WTC11 (cell line): ENCODE results near the gene DDX4. TPM values are rescaled to one million over a fixed set of nuclear protein-coding genes. Genes with fewer than 3 reads are reported as not detected.

Experiments
- ATAC-seq: fragments of 200-7000 bp; cut with Tn5 transposase; 2 replicates; pipeline ENCODE4 v1.10.0; 2021; ENCODE audit warnings: mild to moderate bottlenecking, moderate library complexity
- CTCF ChIA-PET: fragments of 300-600 bp; sonication (Branson Sonifier 250); formaldehyde crosslinking; loops from one replicate; lab custom pipeline; 2021; ENCODE audit warnings: antibody characterized with exemption; lab: Charles Lee
- POLR2A ChIA-PET: fragments of 350-600 bp; sonication (Branson Sonifier 250); formaldehyde crosslinking; loops from one replicate; lab custom pipeline; 2021; ENCODE audit warnings: antibody characterized with exemption; lab: Charles Lee
- DNase-seq: peaks from one replicate; pipeline ENCODE4 v3.0.0; 2021; ENCODE audit warnings: low spot score
- H3K27ac Mint-ChIP-seq: 2 replicates; pipeline ENCODE4 v1.8.0; 2021; ENCODE audit warnings: mixed read lengths
- H3K27me3 Mint-ChIP-seq: 2 replicates; pipeline ENCODE4 v1.8.0; 2021; ENCODE audit warnings: low read depth, mild to moderate bottlenecking, moderate library complexity, mixed read lengths
- H3K36me3 Mint-ChIP-seq: 2 replicates; pipeline ENCODE4 v1.8.0; 2021; ENCODE audit warnings: mixed read lengths
- H3K4me1 Mint-ChIP-seq: 2 replicates; pipeline ENCODE4 v1.8.0; 2022; ENCODE audit warnings: mixed read lengths
- H3K4me3 Mint-ChIP-seq: 2 replicates; pipeline ENCODE4 v1.8.0; 2021; ENCODE audit warnings: mild to moderate bottlenecking, moderate library complexity, mixed read lengths
- H3K9me3 Mint-ChIP-seq: 2 replicates; pipeline ENCODE4 v1.8.0; 2021; ENCODE audit warnings: mixed read lengths
- ATF2 ChIP-seq: sonication (generic); formaldehyde crosslinking; IDR thresholded peaks from 2 replicates; pipeline ENCODE4 v1.8.1; 2022; ENCODE audit warnings: low read depth, missing genetic modification reagents, borderline replicate concordance
- ATF6 ChIP-seq: sonication (generic); formaldehyde crosslinking; IDR thresholded peaks from 2 replicates; pipeline ENCODE4 v1.8.1; 2023; ENCODE audit warnings: mild to moderate bottlenecking, missing genetic modification reagents
- E2F5 ChIP-seq: sonication (generic); formaldehyde crosslinking; IDR thresholded peaks from 2 replicates; pipeline ENCODE4 v1.8.1; 2022; ENCODE audit warnings: mild to moderate bottlenecking, moderate library complexity, missing genetic modification reagents
- FOXJ3 ChIP-seq: sonication (generic); formaldehyde crosslinking; IDR thresholded peaks from 2 replicates; pipeline ENCODE4 v1.9.0; 2021; ENCODE audit warnings: missing genetic modification reagents, mild to moderate bottlenecking, borderline replicate concordance
- FOXP1 ChIP-seq: sonication (generic); formaldehyde crosslinking; IDR thresholded peaks from 2 replicates; pipeline ENCODE4 v1.8.0; 2022; ENCODE audit warnings: missing genetic modification reagents, mild to moderate bottlenecking, moderate library complexity, borderline replicate concordance
- GRHL2 ChIP-seq: fragments of 250-450 bp; sonication (Bioruptor Pico); IDR thresholded peaks from 2 replicates; pipeline ENCODE4 v1.8.0; 2022; ENCODE audit warnings: mild to moderate bottlenecking, moderate library complexity; ENCODE audit not compliant: insufficient replicate concordance, severe bottlenecking
- KAT7 ChIP-seq: sonication (generic); formaldehyde crosslinking; IDR thresholded peaks from 2 replicates; pipeline ENCODE4 v1.8.1; 2023; ENCODE audit warnings: missing genetic modification reagents, mild to moderate bottlenecking, borderline replicate concordance
- NFYB ChIP-seq: sonication (generic); formaldehyde crosslinking; conservative IDR thresholded peaks from 2 replicates; pipeline ENCODE4 v1.8.0; 2022; ENCODE audit warnings: low read depth, missing genetic modification reagents
- PRDM15 ChIP-seq: sonication (generic); formaldehyde crosslinking; IDR thresholded peaks from 2 replicates; pipeline ENCODE4 v1.8.0; 2022; ENCODE audit warnings: missing genetic modification reagents
- PREB ChIP-seq: sonication (generic); formaldehyde crosslinking; IDR thresholded peaks from 2 replicates; pipeline ENCODE4 v1.8.1; 2022; ENCODE audit warnings: mild to moderate bottlenecking, missing genetic modification reagents, moderate library complexity, borderline replicate concordance
- SOX15 ChIP-seq: fragments of 250-450 bp; sonication (Bioruptor Pico); IDR thresholded peaks from 2 replicates; pipeline ENCODE4 v1.9.0; 2021; ENCODE audit warnings: mild to moderate bottlenecking
- SP1 ChIP-seq: sonication (generic); formaldehyde crosslinking; conservative IDR thresholded peaks from 2 replicates; pipeline ENCODE4 v1.8.1; 2022; ENCODE audit warnings: missing genetic modification reagents
- STAT6 ChIP-seq: sonication (generic); formaldehyde crosslinking; conservative IDR thresholded peaks from 2 replicates; pipeline ENCODE4 v1.8.1; 2023; ENCODE audit warnings: mild to moderate bottlenecking, low read depth, missing genetic modification reagents, moderate library complexity
- TCF7 ChIP-seq: sonication (generic); formaldehyde crosslinking; IDR thresholded peaks from 2 replicates; pipeline ENCODE4 v1.8.0; 2022; ENCODE audit warnings: mild to moderate bottlenecking, low read depth, missing genetic modification reagents, moderate library complexity
- TEAD4 ChIP-seq: sonication (generic); formaldehyde crosslinking; IDR thresholded peaks from 2 replicates; pipeline ENCODE4 v1.8.0; 2022; ENCODE audit warnings: mild to moderate bottlenecking, missing genetic modification reagents
- USF1 ChIP-seq: sonication (generic); formaldehyde crosslinking; IDR thresholded peaks from 2 replicates; pipeline ENCODE4 v1.8.0; 2022; ENCODE audit warnings: mild to moderate bottlenecking, missing genetic modification reagents
- USF2 ChIP-seq: sonication (generic); formaldehyde crosslinking; IDR thresholded peaks from 2 replicates; pipeline ENCODE4 v1.8.1; 2023; ENCODE audit warnings: mild to moderate bottlenecking, missing genetic modification reagents, moderate library complexity
- ZMAT4 ChIP-seq: fragments of 250-450 bp; sonication (Bioruptor Pico); IDR thresholded peaks from 2 replicates; pipeline ENCODE4 v1.9.0; 2021; ENCODE audit warnings: mild to moderate bottlenecking
- ZNF121 ChIP-seq: sonication (generic); formaldehyde crosslinking; IDR thresholded peaks from 2 replicates; pipeline ENCODE4 v1.8.0; 2023; ENCODE audit warnings: missing genetic modification reagents
- ZNF219 ChIP-seq: sonication (generic); formaldehyde crosslinking; IDR thresholded peaks from 2 replicates; pipeline ENCODE4 v1.8.0; 2023; ENCODE audit warnings: missing genetic modification reagents, mild to moderate bottlenecking, borderline replicate concordance
- ZNF317 ChIP-seq: sonication (generic); formaldehyde crosslinking; IDR thresholded peaks from 2 replicates; pipeline ENCODE4 v1.8.1; 2023; ENCODE audit warnings: low read depth, mild to moderate bottlenecking, moderate library complexity, missing genetic modification reagents, borderline replicate concordance
- ZNF671 ChIP-seq: fragments of 250-450 bp; sonication (Bioruptor Pico); IDR thresholded peaks from 2 replicates; pipeline ENCODE4 v1.8.0; 2021; ENCODE audit warnings: mild to moderate bottlenecking
- total RNA-seq: library from RNA; stranded (reverse); gene quantifications from 3 replicates; pipeline ENCODE4 v1.2.3, GENCODE V29; 2021

DDX4 gene
- total RNA-seq, 1 experiment from 2014 or later, result not detected

GRCh38 chr5:55768279-55768678 is 30.4 kb downstream of the DDX4 start (continued):
- no peak for TF ChIP-seq USF1
- no peak for TF ChIP-seq ZMAT4 (CRISPR knock-in tag)
- TF ChIP-seq USF2, result no peak
- no peak for TF ChIP-seq STAT6 (CRISPR knock-in tag)
- TF ChIP-seq GRHL2 (CRISPR knock-in tag), result no peak

- DNase-seq, result no peak
Observed at GRCh38 chr5:55771175-55771655, 33.4 kb downstream of the DDX4 start.

GRCh38 chr5:55773057-55773456 is 35.2 kb downstream of the DDX4 start:
- ChIA-PET CTCF (no interaction called here), POLR2A (no interaction called here)
- Mint-ChIP-seq H3K27me3 (no peaks in the 10 kb centered on the region), H3K27ac (no peak overlapping the region), H3K9me3 (peaks cover 4% of the 10 kb centered on the region), H3K4me3 (no peak overlapping the region), H3K4me1 (peaks cover 34% of the 10 kb centered on the region), H3K36me3 (no peaks in the 10 kb centered on the region)
- DNase-seq (no peak), ATAC-seq (no peak)
- TF ChIP-seq FOXP1 (CRISPR knock-in tag), result no peak
- no peak for TF ChIP-seq ATF6 (CRISPR knock-in tag)
- TF ChIP-seq ATF2 (CRISPR knock-in tag), result no peak
- no peak for TF ChIP-seq E2F5 (CRISPR knock-in tag)
- no peak for TF ChIP-seq GRHL2 (CRISPR knock-in tag)
- no peak for TF ChIP-seq PREB
- no peak for TF ChIP-seq PRDM15
- no peak for TF ChIP-seq KAT7
- TF ChIP-seq ZNF671 (CRISPR knock-in tag), result no peak
- TF ChIP-seq TCF7 (CRISPR knock-in tag), result no peak

More at GRCh38 chr5:55771175-55771655, 33.4 kb downstream of the DDX4 start:
- Mint-ChIP-seq H3K4me1 (peaks cover 34% of the 10 kb centered on the region), H3K9me3 (peaks cover 4% of the 10 kb centered on the region), H3K36me3 (no peaks in the 10 kb centered on the region), H3K27ac (peak overlapping the region; percentile 5; the same call in 1 of the 2 replicates), H3K27me3 (no peaks in the 10 kb centered on the region), H3K4me3 (no peak overlapping the region)
- POLR2A ChIA-PET, result no interaction called here
- TF ChIP-seq NFYB (CRISPR knock-in tag) (no peak), SOX15 (0 out of 2 replicates have a peak, but pooled peaks have one; percentile 19), TEAD4 (CRISPR knock-in tag) (no peak), ZNF219 (CRISPR knock-in tag) (no peak), ZNF317 (CRISPR knock-in tag) (no peak), FOXJ3 (no peak), ZNF121 (CRISPR knock-in tag) (no peak), SP1 (CRISPR knock-in tag) (no peak)
- CTCF ChIA-PET, result no interaction called here
- ATAC-seq, result no peak
